ENCODE results near the gene NOC3L.
"Not testable (repeated sequence)": the region's sequence is repeated elsewhere in the genome, so short reads cannot be mapped to it uniquely, and the experiment has no call there.

DNA sequence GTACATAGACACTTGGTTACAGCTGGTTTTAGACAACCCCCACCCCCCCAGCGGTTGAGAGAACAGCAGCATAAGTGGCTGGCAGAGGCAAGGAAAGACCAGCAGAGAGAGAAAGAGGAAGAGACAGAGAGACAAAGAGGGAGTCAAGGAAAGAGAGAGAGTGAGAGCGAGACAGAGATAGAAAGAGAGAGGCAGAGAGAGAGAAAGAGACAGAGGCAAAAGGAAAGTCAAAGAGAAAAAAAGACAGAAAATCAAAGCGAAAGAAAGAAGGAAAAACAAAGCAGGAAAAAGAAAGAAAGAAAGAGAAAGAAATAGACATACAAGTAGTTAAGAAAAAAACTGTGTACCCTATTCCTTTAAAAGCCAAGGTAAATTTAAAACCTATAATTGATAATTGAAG, 23.0 kb upstream of the NOC3L start:
- not testable (repeated sequence) for TF ChIP-seq POLR2A (IDR thresholded peaks at IDR 0.05)
- TF ChIP-seq, protein P1, sequence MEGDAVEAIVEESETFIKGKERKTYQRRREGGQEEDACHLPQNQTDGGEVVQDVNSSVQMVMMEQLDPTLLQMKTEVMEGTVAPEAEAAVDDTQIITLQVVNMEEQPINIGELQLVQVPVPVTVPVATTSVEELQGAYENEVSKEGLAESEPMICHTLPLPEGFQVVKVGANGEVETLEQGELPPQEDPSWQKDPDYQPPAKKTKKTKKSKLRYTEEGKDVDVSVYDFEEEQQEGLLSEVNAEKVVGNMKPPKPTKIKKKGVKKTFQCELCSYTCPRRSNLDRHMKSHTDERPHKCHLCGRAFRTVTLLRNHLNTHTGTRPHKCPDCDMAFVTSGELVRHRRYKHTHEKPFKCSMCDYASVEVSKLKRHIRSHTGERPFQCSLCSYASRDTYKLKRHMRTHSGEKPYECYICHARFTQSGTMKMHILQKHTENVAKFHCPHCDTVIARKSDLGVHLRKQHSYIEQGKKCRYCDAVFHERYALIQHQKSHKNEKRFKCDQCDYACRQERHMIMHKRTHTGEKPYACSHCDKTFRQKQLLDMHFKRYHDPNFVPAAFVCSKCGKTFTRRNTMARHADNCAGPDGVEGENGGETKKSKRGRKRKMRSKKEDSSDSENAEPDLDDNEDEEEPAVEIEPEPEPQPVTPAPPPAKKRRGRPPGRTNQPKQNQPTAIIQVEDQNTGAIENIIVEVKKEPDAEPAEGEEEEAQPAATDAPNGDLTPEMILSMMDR (IDR thresholded peaks at IDR 0.05 in 4 of 5, conservative IDR thresholded peaks at IDR 0.05 in 1 of 5): not testable (repeated sequence)
